GM19043 (cell line): Measurements from ENCODE around the gene NDUFAF2.
A peak's percentile ranks its signal among the peaks of the same experiment; 100 is the strongest.

ENCODE experiments used
- ATAC-seq: cut with Tn5 transposase; IDR thresholded peaks from one replicate; pipeline ENCODE4 v1.9.1; 2021; ENCODE audit warnings: low read depth; ENCODE audit not compliant: unreplicated experiment

Gene NDUFAF2

GRCh38 chr5:61100437-61100836, 155.4 kb downstream of the NDUFAF2 start:
- ATAC-seq: no peak

- no peak for ATAC-seq
Measured at GRCh38 chr5:61114441-61114840, 169.4 kb downstream of the NDUFAF2 start.

GRCh38 chr5:61115968-61116367, 171.0 kb downstream of the NDUFAF2 start:
- ATAC-seq: no peak

DNA sequence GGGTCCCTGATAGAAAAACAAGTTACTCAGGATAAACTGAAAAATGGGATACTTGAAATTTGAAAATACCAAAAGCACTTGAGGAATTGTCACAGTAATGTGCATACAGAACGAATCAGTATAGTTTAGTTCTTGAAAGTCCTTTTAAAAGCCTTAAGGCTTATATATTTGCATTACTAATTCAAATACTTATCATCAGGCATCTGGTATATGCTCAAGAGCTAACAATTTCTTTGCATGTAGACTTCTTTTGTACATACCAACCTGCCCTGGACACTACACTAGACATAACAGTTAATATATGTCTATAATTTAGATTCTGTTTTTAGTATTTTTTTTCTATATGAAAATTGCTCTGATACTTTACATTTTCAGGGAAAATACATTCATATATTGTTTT, 174.1 kb downstream of the NDUFAF2 start:
- no peak for ATAC-seq

DNA sequence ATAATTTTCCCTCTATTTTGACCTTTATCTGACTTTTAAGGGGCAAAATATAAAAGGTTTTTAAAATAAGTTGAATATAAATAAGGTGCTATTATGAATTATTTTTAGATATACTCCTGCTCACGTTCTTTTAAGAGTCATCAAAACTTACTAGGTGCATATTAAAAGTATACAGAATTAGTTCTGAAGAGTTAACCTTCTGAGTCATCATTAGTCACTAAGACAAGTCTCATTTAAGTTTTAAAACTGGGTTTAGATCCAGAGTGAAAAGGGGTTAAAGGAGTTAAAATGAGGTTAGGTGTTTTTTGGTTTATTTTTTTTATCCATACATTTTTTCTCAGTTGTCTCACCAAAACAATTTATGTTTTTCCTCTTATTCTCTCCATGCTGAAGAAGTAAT, 175.5 kb downstream of the NDUFAF2 start:
- no peak for ATAC-seq

DNA sequence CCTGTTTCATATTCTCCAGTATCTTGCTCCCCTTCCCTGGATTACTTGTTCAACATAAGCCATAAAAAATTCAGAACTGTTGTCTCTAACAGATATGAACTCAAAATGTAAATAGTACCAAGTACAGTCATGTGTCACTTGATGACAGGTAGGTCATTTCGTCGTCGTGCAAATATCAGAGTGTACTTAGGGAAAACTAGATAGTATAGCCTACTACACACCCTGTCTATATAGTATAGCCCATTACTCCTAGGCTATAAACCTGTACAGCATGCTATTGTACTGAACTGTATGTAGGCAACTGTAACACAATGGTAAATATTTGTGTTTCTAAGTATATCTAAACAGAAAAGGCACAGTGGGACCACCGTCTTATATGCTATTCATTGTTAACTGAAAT, 178.1 kb downstream of the NDUFAF2 start:
- ATAC-seq: no peak

GRCh38 chr5:61130289-61130688, 185.3 kb downstream of the NDUFAF2 start:
- ATAC-seq: no peak

GRCh38 chr5:61132559-61132958, 187.6 kb downstream of the NDUFAF2 start:
- ATAC-seq: no peak

DNA sequence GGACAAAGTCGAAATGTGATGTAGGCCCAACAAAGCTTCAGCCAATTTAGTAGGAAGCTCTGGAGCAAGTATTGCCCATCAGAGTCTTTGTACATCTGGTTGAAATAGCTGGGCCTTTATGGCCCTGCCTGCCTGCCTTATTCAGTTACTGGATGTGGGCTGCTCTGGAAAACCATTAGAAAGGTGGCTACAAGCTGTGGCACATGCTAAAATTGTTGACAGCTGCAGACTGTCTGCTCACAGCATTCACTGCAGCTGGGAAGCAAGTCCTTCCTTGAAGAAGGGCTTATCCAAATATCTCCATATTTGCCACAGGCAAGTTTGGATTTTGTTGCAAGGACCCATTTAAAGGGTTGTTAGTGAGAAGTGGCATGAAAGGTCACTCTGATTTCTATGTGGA, 192.8 kb downstream of the NDUFAF2 start:
- no peak for ATAC-seq

GRCh38 chr5:61139094-61139873, 194.3 kb downstream of the NDUFAF2 start:
- ATAC-seq: no peak

- ATAC-seq: no peak
Measured at GRCh38 chr5:61139931-61140330, 194.9 kb downstream of the NDUFAF2 start.

DNA sequence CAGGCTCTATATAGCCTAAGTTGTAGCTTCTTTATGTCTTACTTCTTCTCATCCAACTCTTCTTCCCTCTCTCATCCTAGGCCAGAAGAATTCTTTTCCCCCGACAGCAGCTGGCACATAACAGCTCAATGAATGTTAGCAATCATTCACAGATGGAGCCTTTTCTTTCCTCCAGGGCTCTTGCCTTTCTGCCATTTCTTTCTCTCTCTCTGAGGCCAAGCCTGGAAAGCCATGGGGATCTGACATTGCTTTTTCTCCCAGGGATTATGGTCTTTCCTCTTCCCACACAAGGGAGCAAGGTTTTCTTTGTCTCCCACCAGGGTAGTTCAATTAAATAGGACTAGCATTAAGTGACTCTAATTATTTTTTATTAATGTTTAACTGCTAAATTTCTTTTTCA, 196.8 kb downstream of the NDUFAF2 start:
- ATAC-seq: no peak

DNA sequence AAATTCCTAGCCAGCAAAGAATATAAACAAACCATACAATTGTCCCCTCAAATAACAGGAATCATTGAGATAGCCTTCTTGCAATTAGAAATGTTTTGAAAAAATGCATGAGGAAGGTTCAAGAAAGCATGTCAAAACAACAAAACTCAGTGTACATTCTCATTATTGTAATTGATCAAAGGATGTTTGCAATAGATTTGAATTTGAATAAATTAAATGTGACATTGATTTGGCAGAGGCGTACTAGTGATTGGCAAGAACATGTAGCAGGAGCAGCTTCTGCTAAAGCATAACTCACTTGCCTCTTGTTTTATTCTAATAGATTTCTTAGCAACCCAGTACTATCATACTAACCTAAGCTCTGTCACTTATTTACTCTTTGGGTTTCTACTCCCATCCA, 197.4 kb downstream of the NDUFAF2 start:
- no peak for ATAC-seq

DNA sequence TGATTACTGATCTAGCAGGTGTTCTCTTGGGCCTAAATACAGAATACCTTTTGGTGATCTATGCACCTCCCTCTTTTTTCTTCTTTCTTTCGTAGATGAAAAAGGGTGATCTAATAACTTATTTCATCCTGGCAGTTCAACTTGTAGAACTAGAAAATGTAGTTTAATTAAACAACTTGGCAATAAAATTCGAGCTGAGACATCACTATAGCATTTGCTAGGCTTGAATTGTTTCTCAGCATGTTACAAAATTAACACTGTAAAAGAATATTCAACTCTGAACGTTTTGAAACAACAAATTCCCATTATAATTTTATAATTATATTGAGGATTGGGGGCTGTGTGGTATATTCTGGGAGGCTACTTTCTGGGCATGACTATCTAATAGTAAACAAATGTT, 197.8 kb downstream of the NDUFAF2 start:
- no peak for ATAC-seq

GRCh38 chr5:61148515-61148914, 203.5 kb downstream of the NDUFAF2 start:
- ATAC-seq: no peak

DNA sequence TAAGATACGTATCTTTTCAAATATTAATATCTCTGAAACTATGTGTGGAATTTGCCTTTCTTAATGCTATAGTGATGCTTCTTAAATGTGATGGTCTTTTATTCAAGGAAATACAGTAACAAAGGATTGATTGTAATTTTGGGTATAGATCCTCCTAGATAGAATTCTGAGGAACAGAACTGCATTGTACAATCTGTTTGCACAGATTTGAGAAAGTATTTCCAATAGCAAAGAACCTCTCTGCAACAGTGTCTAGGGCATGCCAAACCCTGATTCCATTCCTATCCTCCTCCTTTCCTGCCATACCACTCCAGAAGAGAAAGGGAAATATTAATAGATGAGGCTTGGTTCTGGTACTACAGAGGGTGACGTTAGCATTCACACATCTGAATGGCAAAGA, 206.9 kb downstream of the NDUFAF2 start:
- no peak for ATAC-seq

DNA sequence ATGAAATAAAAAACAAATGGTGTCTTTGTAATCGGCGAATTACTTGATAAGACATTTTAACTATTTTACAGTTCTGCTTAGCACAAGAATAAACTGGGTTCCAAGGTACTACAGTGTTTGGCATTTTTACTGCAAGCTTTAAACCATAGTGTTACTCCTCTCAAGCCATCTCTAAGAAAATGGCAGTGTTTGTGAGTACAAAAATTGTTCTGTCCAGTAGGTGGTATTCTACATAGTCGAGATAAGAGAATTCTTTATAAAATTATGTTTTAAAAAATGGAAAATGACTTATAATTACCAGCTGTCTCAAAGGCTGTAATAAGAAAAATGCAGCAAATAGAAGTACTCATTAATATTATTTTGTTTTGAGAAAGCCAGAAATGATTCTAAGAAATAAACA, 214.1 kb downstream of the NDUFAF2 start:
- no peak for ATAC-seq

DNA sequence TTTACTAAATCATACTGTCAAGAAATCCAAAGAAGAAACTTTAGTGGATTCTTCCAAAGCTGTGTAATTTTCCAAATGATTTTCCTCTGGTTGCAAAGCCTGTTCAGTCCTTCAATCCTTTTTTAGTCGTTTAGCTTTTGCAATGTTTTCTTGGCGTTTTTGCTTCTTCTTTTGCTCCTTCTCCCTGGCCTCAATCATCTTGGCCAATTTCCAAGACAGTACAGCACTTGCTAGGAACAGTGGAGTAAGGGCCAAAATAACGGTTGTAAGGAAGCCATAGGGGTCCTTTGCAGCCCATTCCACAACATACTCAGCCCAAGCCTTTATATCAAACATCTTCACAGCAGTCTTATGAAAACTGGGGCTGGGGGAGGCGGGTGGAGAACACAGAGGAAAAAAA, 214.8 kb downstream of the NDUFAF2 start:
- ATAC-seq: no peak

GRCh38 chr5:61160497-61160896, 215.5 kb downstream of the NDUFAF2 start:
- ATAC-seq: no peak

DNA sequence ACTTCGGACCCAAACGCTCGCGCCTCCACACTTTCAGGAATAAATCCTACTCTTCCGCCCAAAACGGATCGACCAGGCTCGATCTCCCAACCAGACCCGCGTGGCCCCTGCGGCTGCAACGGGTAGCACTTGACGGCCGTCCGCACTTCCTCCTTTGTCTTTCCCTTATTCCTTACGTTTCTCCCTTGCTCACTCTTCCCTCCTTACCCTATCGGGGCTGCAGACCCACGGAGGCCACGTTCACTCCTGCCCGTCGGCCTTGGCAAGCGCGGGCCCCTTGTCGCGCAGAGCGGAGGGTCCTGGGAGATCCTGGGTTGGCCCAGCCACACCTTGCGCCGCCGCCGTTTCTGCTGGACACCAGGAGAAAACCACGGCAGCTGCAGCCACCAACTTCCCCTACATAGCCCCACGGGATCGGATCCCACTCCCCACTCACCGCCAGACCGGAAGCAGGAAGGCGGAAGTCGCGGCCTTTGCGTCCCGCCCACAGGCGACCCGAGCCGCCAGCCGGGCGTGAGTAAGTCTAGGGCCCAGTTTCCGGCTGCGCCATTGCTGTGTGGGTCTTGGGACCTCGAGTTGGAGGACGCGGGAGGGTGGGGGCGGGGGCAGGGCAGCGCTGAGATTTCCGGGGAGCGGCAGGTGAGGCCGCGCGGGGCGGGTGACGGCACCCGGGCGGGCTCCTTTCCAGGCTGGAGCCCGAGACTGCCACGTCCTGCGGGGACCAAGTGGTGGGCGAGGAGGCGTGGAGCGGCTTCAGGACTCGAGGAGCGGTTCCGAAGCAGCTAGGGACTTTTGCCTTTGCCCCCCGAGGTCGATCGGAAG, 217.2 kb downstream of the NDUFAF2 start, which contains the start of gene SMIM15:
SMIM15 (minus strand) TSS at position 459 of the 822 bp plus-strand sequence. CDS start 2,297 bp downstream, outside the sequence.
- ATAC-seq: peak; percentile 97

DNA sequence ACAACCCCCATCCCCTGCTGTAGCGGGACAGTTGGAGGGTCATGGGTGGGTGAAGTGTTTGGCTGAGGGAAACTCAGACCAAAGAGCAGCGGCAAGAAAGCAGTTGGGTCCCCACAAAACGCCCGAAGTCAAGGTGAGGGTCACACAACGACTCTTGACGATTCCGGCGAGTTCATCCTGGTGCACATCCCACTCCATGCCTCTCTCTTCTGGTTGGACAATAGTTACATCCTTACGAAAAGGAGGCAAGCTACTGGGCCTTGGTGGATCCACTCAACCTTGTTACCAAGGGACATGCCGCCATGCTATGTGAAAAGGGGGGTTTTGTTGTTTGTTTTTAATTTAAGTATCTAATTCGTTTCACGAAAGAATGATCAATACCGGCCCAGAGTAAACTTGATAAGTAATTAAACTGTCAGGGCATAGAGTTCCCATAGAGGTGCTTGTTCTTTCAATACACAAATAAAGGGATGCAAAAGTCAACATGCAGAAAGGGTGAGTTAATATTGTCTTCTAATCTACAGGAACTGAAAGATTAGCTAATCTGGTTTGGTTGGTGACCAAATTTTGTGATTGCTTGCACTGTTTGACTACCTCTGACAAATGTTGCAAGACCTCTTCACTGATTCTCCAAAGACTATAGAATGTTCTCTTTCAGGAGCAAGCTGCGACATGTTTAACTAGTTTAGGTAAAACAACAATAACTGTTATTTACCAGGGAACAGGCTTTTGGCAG, 218.0 kb downstream of the NDUFAF2 start:
- ATAC-seq: no peak
